Suppressor macrophage treated with lipopolysaccharide for 4 hours (primary cell): ENCODE results near the gene AHDC1.
"Not testable (repeated sequence)": the region's sequence is repeated elsewhere in the genome, so short reads cannot be mapped to it uniquely, and the experiment has no call there.

ENCODE experiments used
- DNase-seq: peaks from one replicate; pipeline ENCODE4 v3.0.0-alpha.2; 2020

The AHDC1 gene

DNA sequence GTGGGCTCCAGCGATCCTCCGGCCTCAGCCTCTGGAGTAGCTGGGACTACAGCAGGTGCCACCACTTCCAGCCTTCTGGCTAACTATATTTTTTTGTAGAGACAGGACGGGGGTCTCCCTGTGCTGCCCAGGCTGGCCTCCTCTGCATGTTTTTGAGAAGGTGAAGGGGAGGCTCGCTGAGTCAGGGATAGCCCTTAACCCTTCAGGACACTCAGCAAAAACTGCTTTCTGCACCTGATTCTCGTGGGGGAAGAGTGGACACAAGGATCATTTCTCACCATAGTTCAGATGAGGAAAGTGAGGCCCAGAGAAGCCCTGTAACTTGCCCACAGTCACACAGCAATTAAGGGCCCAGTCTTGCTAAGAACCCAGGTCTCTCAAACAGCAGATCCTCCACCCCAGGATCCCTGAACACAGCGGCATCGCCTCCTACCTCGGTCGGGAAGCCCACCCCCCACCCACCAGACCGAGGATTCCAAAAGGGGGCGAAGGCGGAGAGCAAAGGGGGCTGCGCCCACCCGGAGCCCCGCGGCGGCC, 29.8 kb upstream of the AHDC1 start:
- DNase-seq = no peak

DNA sequence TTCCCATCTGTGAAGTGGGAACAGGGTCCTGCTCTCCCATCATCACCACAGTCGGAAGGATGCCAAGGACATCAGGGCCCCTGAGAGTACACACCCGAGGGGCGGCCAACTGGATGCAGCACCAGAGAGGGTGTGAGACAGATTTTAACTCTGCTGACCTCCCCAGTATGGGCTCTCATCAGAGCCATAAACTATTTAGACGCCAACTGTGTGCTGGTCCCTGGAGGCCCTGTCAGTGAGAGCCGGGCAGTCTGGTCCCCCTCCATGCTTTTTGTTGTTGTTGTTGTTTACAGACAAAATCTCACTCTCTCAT, 29.3 kb upstream of the AHDC1 start:
- DNase-seq = no peak

GRCh38 chr1:27632387-27633297, 28.7 kb upstream of the AHDC1 start:
- peak; percentile 74 for DNase-seq

DNA sequence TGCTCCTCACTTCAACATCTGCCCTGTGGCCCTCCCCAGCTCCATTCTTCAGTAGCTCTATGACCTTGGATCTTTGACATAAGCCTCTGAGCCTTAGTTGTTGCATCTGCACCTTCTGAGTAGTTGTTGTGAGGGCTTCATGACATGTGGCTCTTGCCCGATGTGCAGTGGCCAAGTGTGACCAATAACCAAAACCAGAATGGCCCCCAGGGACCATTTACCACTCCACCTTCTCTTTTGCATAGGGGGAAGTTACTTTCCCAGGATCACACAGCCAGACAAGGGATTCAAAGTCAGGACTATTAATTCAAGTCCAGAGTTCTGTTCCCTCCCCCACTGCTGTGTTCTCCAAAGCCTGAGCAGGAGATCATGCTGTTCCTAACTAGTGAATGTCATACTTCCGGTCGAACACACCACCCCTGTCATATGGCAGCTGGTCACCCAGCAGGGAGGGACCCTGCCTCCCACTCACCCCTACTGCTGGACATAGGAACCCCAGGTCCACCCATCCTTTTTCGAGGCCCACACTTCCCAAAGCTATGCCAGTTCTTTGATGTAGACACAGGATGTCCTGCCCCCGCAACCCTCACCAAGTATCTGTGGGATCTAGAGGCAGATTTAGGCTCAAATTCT, 27.0 kb upstream of the AHDC1 start:
- peak; percentile 93 for DNase-seq

DNA sequence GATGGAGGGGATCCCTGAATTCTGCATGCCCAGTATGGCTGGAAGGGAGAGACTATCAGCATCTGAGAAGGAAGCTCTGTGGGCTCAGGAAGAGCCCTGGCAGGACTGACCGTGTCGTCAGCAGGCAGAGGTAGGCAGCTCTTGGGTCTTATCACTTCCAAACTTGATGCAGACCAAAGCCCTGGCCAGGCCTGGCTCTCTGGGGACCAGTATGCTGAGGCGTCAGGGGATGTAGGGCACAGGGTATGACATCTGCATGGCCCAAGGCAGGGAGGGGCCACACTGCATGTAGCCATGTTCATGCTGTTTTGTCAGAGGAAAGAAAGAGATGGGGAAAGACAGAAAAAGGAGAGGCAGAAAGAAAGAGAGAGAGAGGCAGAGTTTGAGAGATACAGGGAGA, 24.8 kb upstream of the AHDC1 start:
- DNase-seq = no peak

- not testable (repeated sequence) for DNase-seq
Measured at GRCh38 chr1:27627733-27628132, 23.8 kb upstream of the AHDC1 start.

DNA sequence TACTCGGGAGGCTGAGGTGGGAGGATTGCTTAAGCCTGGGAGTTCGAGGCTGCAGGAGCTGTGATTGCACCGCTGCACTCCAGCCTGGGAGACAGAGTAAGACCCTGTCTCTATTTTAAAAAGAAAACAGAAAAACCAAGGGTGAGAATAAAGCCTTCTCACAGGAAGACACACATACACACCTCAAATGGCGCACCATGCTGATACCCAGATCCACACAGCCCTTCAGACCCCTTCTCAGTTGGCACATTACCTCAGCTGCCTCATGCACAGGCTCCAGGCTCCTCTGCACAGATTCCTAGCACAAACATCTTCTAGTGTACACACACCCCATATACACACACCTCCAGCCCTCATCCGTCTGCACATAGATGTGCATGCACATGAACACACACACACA, 23.1 kb upstream of the AHDC1 start:
- no peak for DNase-seq

DNA sequence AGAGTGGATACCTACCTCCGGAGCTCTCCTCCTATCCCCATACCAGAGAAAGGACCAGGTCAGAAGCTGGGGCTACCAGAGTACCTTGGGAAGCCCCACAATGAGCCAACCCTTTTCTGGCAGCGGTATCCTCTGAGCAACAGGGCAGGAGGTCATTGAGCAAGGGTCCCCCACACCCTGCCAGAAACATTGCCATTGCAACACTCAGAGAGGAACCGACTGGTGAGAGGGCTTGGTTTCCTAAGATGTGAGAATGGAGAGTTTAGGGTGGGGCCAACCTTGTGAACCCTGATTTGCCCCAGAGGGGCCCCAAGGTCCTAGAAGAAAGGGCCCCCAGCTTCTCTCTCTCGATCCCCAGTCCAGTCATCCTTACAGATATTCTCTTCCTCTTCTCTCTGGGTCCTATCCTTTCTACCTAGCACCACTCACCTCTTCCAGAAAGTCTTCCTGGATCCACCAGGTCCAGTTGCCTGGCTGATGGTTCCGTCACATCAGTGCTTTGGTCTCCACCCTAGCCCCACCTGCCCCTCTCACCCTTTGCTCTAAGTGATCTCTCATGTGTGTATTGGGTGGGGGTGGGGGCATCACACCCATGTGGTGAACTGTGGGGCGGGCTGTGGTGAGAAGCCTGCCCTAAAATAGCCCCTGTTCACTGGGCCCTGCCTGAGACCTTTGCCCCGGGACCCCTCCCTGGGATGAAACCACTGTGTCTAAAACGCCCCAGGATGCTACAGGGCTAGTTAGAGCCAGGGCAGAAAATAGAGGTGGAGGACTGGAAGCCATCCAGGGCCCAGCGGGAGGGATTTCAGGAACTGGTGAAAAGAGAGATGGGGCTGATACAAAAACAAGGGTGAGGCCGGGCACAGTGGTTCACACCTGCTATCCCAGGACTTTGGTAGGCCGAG, 22.3 kb upstream of the AHDC1 start:
- peak; percentile 98 for DNase-seq

DNA sequence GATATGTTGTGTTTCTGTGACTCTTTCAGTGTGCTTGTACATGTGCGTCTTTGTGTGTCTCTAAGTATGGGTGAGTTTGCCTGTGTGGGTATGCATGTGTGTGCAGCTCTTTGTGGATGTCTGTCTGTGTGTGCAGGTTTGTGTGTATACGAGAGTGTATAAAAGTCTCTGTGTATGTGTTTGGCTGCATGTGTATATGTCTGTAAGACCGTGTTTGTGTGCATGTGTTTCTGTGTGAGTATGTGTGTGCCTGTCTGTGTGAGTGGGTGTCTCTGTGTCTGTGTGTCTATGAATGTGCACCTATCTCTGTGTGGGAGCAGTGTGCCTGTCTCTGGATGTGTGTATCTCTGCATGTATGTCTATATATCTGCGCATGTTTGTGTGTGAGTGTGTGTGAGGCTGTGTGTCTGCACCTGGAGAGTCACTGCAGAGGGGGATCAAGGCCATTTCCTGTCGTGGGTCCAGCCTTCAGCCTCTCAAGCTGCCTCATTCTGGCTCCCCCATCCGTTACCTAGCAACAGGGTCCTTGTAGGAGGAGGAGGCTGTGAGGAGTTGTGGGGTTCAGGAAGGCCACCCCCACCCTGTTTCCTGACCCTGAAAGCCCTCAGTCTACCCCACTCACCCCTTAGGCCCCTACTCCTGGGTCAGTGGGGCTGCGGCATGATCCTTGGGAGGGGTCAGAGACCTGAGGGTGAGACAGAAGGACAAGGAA, 20.7 kb upstream of the AHDC1 start:
- no peak for DNase-seq

GRCh38 chr1:27623327-27624212, 19.6 kb upstream of the AHDC1 start:
- DNase-seq = peak; percentile 45

DNA sequence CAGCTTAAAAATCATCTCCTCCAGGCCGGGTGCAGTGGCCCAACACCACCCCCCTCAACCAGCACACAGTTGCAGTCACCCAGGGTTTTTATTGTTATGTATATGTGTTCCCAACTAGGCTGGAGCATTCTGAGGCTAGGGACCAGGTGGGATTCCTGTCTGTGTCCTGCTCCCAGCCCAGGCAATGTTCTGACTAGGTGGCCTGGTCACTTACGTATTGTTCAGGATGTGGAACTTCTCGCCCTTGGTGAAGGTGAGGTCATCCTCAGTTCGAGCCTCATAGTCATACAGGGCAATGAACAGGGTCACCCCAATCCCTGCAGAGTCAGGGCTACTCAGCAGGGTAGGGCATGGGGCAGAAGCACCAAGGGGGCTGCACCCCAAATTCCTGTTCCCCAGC, 18.9 kb upstream of the AHDC1 start:
- peak; percentile 56 for DNase-seq

GRCh38 chr1:27621051-27621920, 17.3 kb upstream of the AHDC1 start:
- peak; percentile 68 for DNase-seq

DNA sequence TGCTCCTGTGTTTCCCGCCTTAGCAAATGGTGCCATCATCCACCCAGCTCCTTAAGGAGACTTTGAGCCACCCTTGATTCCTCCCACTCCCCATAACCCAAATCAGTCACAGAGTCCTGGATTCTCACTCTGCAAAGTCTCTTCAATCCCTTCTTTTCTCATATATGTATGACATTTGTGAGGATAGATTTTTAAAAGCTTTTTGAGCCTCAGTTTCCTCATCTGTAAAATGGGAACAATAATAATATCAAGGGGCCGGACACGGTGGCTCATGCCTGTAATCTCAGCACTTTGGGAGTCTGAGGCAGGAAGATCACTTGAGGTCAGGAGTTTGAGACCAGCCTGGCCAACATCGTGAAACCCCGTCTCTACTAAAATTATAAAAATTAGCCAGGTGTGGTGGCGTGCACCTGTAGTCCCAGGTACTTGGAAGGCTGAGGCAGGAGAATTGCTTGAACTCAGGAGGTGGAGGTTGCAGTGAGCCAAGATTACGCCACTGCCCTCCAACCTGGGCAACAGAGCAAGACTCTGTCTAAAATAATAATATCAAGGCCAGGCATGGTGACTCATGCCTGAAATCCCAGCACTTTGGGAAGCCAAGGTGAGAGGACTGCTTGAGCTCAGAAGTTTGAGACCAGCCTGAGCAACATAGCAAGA, 16.0 kb upstream of the AHDC1 start:
- not testable (repeated sequence) for DNase-seq

DNA sequence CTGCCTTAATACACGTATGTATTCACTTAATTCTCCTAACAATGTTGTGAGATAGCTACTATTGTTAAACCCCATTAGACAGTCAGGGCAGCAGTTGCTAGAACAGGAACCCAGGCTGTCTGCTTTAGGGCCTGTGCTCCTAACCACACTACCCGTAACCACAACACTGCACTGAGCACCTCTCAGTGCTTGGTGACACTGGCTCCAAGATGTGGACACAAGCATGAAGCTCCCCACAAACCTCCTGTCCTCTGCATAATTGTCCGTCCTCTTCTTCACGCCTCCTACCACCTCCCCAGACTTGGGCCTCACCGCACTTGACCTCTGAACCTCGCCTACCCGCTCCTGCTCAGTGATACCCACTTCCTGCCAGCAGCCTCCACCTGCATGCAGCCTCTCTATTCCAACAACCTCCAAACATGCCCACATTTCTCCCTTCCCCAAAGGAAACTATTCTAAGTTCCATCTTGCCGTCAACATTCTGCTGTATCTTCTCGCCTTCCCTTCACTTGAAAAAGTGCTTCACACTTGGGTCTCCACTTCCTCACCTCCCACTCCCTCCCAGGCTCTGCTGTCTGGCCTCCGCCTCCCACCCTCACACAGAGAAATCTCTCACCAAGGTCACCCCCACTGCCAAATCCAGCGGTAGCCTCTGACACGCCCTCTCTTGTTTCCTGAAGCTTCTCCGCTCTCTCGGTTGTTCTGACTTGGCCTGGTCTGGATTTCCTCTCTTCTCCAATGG, 14.6 kb upstream of the AHDC1 start:
- DNase-seq = no peak

GRCh38 chr1:27617420-27617819, 13.5 kb upstream of the AHDC1 start:
- DNase-seq = no peak

DNA sequence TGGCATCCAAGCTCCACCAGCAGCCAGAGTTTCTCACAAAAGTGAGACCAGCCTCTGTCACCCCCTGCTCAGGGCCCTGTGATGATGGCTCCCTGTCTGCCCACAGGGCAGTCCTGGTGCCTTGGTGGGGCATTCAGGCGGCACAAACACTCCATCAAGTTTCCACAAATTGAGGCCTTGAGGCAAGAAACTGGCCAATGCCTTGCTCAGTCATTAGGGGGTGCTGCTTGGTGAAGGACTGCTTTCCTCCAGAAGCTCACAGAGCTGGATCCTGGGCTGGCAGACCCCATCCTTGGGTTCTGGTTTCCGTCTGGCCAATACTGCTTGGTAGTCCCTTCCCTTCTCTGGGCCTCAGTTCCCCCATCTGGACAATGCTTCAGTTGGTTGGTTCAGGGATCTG, 12.5 kb upstream of the AHDC1 start:
- DNase-seq = no peak

DNA sequence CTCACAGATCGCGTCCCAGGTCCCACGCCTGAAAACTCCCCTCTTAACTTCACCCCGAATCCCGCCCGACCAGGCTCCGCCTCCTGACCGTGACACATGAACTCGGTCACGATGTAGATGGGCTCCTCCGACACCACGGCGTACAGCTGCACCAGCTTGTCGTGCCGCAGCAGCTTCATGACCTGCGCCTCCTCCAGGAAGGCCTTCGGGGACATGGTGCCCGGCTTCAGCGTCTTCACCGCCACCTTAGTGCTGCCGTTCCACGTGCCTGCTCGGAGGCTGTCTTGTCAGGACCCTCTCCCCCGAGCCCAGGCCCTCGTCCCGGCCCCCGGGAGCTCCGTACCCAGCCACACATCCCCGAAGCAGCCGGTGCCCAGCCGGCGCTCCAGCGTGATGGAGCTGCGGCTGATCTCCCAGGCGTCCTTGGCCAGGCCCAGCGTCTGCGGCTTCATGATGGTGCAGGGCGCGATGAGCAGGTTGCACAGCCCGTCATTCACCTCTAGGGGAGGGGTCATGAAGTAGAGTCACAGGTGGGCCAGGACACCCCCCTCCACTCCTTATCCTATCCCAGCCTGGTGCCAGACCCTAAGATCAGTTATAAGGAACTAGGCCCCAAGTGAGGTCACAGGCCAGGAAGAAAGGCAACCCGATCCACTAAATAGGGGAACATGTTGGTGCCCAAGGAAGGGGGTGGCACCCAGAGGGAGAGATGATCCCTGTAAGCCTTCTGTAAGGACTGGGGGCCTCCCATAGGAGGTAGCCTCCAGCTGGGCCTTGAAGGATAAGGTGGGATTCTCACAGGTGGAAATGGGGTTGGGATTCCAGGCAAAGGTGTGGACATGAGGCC, 11.6 kb upstream of the AHDC1 start:
- no peak for DNase-seq
